ENCODE results near the gene C10orf143. TPM values are rescaled to one million over a fixed set of nuclear protein-coding genes. Genes with fewer than 3 reads are reported as not detected.

The C10orf143 gene
- total RNA-seq, 4 donors from 2014 or later, result 1.1 to 8.5 (median 4.5) TPM

DNA sequence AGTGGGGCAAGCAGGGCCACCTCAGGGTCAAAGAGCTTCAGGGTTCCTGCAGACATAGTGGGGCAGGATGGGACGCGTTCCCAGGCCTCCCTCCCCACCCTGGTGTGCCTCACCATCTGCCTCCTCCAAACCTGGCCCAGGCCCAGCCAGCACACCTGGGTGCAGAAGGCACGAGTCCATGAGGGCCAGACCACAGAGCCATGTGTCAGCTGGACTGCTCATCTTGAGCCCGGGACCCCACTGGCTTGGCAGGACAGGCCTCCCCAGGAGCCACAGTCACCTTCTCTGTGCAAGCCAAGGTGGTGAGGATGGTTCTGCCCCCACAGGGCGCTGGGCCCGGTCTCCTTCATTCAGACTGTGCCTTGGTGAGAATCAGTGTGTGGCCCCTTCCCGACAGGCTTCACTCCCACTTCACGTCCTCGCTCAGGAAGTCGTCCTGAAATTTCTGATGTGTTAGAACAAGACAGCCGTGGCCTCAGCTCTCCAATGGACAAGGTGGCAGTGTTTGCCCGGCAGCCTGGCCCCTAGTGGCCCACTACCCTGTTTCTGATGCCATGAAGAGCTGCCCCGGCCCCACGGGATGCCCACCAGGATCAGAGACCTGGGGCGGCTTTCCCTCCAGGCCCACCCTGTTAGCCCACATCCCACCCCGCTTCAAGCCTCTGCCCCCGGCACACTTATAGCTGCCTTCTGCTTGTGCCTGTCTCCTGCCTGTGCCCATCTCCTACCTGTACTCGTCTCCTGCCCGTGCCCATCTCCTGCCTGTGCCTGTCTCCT, 87.0 kb downstream of the C10orf143 start:
- Histone ChIP-seq H3K9me3 (no peaks in the 10 kb centered on the region), H3K36me3 (no peaks in the 10 kb centered on the region), H3K27ac (no peak overlapping the region), H3K27me3 (no peaks in the 10 kb centered on the region), H3K4me3 (no peak overlapping the region), H3K4me1 (peaks cover 18% of the 10 kb centered on the region)
- WGBS, result 77% methylated on average over 13 of the region's 19 CpGs
- peak in 1 of 2 donors; percentile 70 for DNase-seq (ENCODE audit: low spot score in 2 of 2)
- TF ChIP-seq EP300 (IDR thresholded peaks at IDR 0.05) (no peak), POLR2A (IDR thresholded peaks at IDR 0.05) (no peak), POLR2AphosphoS5 (IDR thresholded peaks at IDR 0.05) (no peak), CTCF (IDR thresholded peaks at IDR 0.05) (no peak)

GRCh38 chr10:130022511-130023299, 87.9 kb downstream of the C10orf143 start:
- no peak for TF ChIP-seq POLR2AphosphoS5 (IDR thresholded peaks at IDR 0.05)
- no peak for TF ChIP-seq CTCF (IDR thresholded peaks at IDR 0.05)
- TF ChIP-seq POLR2A (IDR thresholded peaks at IDR 0.05), result no peak
- no peak for TF ChIP-seq EP300 (IDR thresholded peaks at IDR 0.05)
- DNase-seq (ENCODE audit: low spot score in 2 of 2), result no peak
- 67% methylated on average over 24 of the region's 28 CpGs for WGBS

DNA sequence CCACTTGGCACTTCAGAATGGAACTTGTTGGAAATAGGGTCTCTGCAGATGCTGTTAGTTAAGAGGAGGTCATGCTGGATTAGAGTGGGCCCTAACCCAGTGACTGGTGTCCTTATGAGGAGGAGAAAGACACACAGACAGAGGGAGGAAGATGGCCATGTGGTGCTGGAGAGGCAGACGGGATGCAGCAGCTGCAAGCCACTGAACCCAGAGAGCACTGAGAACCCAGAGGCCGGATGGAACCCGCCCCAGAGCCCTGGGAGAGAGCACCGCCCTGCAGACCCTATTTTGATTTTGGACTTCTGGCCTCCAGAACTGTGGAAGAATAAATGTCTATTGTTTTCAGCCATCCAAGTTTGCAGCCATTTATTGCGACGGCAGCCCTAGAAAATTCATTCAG, 88.5 kb downstream of the C10orf143 start:
- Histone ChIP-seq H3K9me3 (no peaks in the 10 kb centered on the region), H3K4me3 (no peak overlapping the region), H3K4me1 (peaks cover 18% of the 10 kb centered on the region), H3K27ac (no peak overlapping the region), H3K36me3 (no peaks in the 10 kb centered on the region), H3K27me3 (no peaks in the 10 kb centered on the region)
- TF ChIP-seq CTCF (IDR thresholded peaks at IDR 0.05) (no peak), POLR2A (IDR thresholded peaks at IDR 0.05) (no peak), POLR2AphosphoS5 (IDR thresholded peaks at IDR 0.05) (no peak), EP300 (IDR thresholded peaks at IDR 0.05) (no peak)
- 60% methylated on average over 5 of the region's 6 CpGs for WGBS
- DNase-seq (ENCODE audit: low spot score in 2 of 2), result no peak

More at GRCh38 chr10:130022511-130023299, 87.9 kb downstream of the C10orf143 start:
- H3K4me1 ChIP-seq, result peaks cover 18% of the 10 kb centered on the region
- no peaks in the 10 kb centered on the region for H3K36me3 ChIP-seq
- H3K27me3 ChIP-seq, result no peaks in the 10 kb centered on the region
- H3K4me3 ChIP-seq, result no peak overlapping the region
- no peaks in the 10 kb centered on the region for H3K9me3 ChIP-seq
- H3K27ac ChIP-seq, result no peak overlapping the region

GRCh38 chr10:130021383-130021950, 89.2 kb downstream of the C10orf143 start:
- DNase-seq (ENCODE audit: low spot score in 2 of 2), result no peak
- Histone ChIP-seq H3K36me3 (no peaks in the 10 kb centered on the region), H3K9me3 (no peaks in the 10 kb centered on the region), H3K4me3 (no peak overlapping the region), H3K4me1 (peaks cover 18% of the 10 kb centered on the region), H3K27me3 (no peaks in the 10 kb centered on the region), H3K27ac (peak overlapping the region; percentile 42)
- TF ChIP-seq POLR2AphosphoS5 (IDR thresholded peaks at IDR 0.05), result no peak
- no peak for TF ChIP-seq CTCF (IDR thresholded peaks at IDR 0.05)
- no peak for TF ChIP-seq POLR2A (IDR thresholded peaks at IDR 0.05)
- no peak for TF ChIP-seq EP300 (IDR thresholded peaks at IDR 0.05)
- WGBS, result 56% methylated on average over 10 of the region's 12 CpGs
